CD4-positive, alpha-beta T cell (primary cell): ENCODE data around the gene TBL2. TPM values are rescaled to one million over a fixed set of nuclear protein-coding genes. Genes with fewer than 3 reads are reported as not detected.

Source experiments
- ATAC-seq: fragments of 200-7000 bp; cut with Tn5 transposase; one replicate; pipeline ENCODE4 v1.10.0; 2022; ENCODE audit warnings: mild to moderate bottlenecking; ENCODE audit not compliant: poor library complexity
- CTCF ChIA-PET: fragments of 350-600 bp; sonication (Branson Sonifier 250); formaldehyde crosslinking; loops from one replicate; lab custom pipeline; 2021; ENCODE audit warnings: antibody characterized with exemption, inconsistent platforms; lab: Charles Lee
- POLR2A ChIA-PET: fragments of 350-600 bp; sonication (Branson Sonifier 250); formaldehyde crosslinking; loops from one replicate; lab custom pipeline; 2021; ENCODE audit warnings: antibody characterized with exemption, inconsistent platforms; lab: Charles Lee
- DNase-seq, 14 experiments: peaks; one replicate each; pipeline ENCODE4 v3.0.0-alpha.2; 2013 to 2020; ENCODE audit warnings: mixed read lengths in 2 of 14
- H3K27ac ChIP-seq, 2 donors: one replicate each; pipeline versions ENCODE4 v1.5.1 to v1.7.0; 2013; ENCODE audit warnings: low read length in 2 of 2, low read depth in 1 of 2, mild to moderate bottlenecking in 1 of 2
- H3K27me3 ChIP-seq, 2 experiments: 1 replicate in 1 of 2; 2 replicates in 1 of 2; pipeline versions ENCODE4 v1.6.1 to v1.7.0; 2013; ENCODE audit warnings: low read length in 2 of 2, control low read depth in 1 of 2, mild to moderate bottlenecking in 1 of 2, moderate library complexity in 1 of 2; ENCODE audit not compliant: insufficient read depth in 2 of 2, control insufficient read depth in 1 of 2
- H3K36me3 ChIP-seq: one replicate; pipeline ENCODE4 v1.6.1; 2013; ENCODE audit warnings: low read length, control low read depth; ENCODE audit not compliant: insufficient read depth
- H3K4me1 ChIP-seq: one replicate; pipeline ENCODE4 v1.6.1; 2013; ENCODE audit warnings: low read length, control low read depth; ENCODE audit not compliant: insufficient read depth
- H3K4me3 ChIP-seq: one replicate; pipeline ENCODE4 v1.5.1; 2013; ENCODE audit warnings: mild to moderate bottlenecking, low read length, moderate library complexity
- H3K9me3 ChIP-seq, 2 experiments: 1 replicate in 1 of 2; 2 replicates in 1 of 2; pipeline versions ENCODE4 v1.6.1 to v1.7.0; 2013; ENCODE audit warnings: low read length in 2 of 2, mild to moderate bottlenecking in 2 of 2, control low read depth in 1 of 2, moderate library complexity in 1 of 2; ENCODE audit not compliant: control insufficient read depth in 1 of 2, insufficient read depth in 1 of 2
- H3K27ac Mint-ChIP-seq: one replicate; pipeline ENCODE4 v1.8.0; 2020; ENCODE audit warnings: mixed read lengths
- H3K27me3 Mint-ChIP-seq: one replicate; pipeline ENCODE4 v1.8.0; 2021; ENCODE audit warnings: mixed read lengths
- H3K36me3 Mint-ChIP-seq: one replicate; pipeline ENCODE4 v1.8.0; 2021; ENCODE audit warnings: low read depth, mixed read lengths
- H3K4me1 Mint-ChIP-seq: one replicate; pipeline ENCODE4 v1.8.0; 2021; ENCODE audit warnings: low read depth, mixed read lengths
- H3K4me3 Mint-ChIP-seq: one replicate; pipeline ENCODE4 v1.8.0; 2020; ENCODE audit warnings: mild to moderate bottlenecking, mixed read lengths
- H3K9me3 Mint-ChIP-seq: one replicate; pipeline ENCODE4 v1.8.0; 2020; ENCODE audit warnings: mixed read lengths
- CTCF ChIP-seq: fragments of 200-600 bp; IDR thresholded peaks from one replicate; pipeline ENCODE4 v1.8.0; 2022; ENCODE audit warnings: antibody characterized with exemption, mild to moderate bottlenecking
- intact Hi-C, 2 experiments: fragments of 100-400 bp; cut with DNase I in 1 of 2; cut with micrococcal nuclease in 1 of 2; formaldehyde crosslinking; loops; one replicate each; pipeline versions ENCODE4 v1.15.1 to v1.9.0; 2023 to 2025; cut with DNase I, micrococcal nuclease
- total RNA-seq, 174 experiments: library from RNA in 2 of 174; stranded (reverse) in 2 of 174; gene quantifications; one replicate each; pipeline ENCODE4 v1.2.3 and lab custom pipeline; 2021 to 2026

Gene TBL2
- total RNA-seq, 2 experiments from 2014 or later, result 25.2 to 27.2 TPM

DNA sequence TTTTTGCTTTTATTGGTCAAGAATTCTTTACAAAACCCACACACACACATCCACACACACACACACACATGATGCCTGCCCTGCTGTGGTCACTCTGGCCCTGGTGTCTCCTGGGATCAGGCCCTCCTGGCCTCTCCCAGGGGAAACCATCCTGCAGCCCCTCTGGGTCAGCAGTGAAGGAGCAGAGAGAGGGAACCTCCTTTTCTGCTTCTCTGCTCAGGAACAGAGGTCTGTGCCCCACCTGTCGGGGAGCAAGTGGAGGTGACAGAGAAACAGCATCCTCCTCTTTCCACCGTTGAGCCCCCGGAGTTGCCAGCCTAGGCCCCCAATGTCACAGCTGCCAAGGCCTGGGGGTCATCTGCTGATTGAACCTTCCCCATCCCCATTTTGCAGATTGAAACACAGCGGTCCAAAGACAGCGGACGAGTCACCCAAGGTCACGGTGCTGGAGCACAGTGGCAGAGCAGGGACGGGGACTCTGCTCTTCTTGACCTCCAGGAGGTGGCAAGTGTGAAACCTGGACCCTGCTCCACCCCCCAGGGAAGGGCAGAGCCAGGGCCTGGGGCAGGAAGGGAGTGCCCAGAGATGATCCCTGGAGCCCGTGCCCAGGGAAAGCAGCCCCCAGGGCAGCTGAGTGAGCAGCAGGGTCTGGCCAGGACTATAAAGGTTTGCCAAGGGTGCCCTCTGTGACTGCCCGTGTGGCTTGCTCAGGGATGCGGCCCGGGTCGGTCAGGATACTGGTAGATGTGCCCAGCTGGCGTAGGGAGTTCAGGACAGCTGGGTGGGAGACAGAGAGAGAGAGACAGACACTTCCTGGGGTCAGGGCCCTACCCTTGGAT lies 15.0 kb upstream of the TBL2 start:
- Mint-ChIP-seq H3K9me3 (no peaks in the 10 kb centered on the region), H3K27me3 (peaks cover 16% of the 10 kb centered on the region), H3K4me1 (no peaks in the 10 kb centered on the region), H3K4me3 (no peak overlapping the region), H3K36me3 (no peaks in the 10 kb centered on the region), H3K27ac (no peak overlapping the region)
- H3K4me3 ChIP-seq, result no peak overlapping the region
- intact Hi-C loops, result no loop called here
- ChIA-PET CTCF (no interaction called here), POLR2A (no interaction called here)
- ATAC-seq, result no peak
- no peaks in the 10 kb centered on the region for H3K4me1 ChIP-seq
- no peak for TF ChIP-seq CTCF
- H3K27me3 ChIP-seq, result peaks cover 0 to 4% of the 10 kb centered on the region in 2 experiments
- no peak for DNase-seq
- no peaks in the 10 kb centered on the region for H3K36me3 ChIP-seq
- H3K9me3 ChIP-seq, result no peaks in the 10 kb centered on the region
- no peak overlapping the region for H3K27ac ChIP-seq

DNA sequence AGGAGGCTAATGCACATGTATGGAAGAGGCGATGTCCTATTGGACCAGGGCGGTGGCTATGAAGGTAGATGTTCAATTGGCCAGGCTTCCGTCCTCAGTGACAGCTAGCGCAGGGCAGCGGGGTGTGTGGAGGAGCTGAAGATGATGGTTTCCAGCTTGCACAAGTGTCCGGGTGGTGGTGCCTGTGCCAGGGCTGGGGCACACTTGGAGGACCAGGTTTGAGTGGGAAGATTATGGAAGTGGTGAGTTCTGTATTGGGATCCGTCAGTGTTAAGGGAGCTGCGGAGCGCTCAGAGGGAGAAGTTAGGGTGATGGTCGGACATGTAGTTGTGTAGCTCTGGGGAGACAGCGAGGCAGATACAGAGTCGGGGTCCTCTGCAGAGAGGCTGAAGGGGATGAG lies 8.5 kb upstream of the TBL2 start:
- H3K4me1 Mint-ChIP-seq, result peaks cover 5% of the 10 kb centered on the region
- H3K9me3 Mint-ChIP-seq, result no peaks in the 10 kb centered on the region
- no peak overlapping the region for H3K27ac Mint-ChIP-seq
- no peak overlapping the region for H3K4me3 Mint-ChIP-seq
- H3K9me3 ChIP-seq, result no peaks in the 10 kb centered on the region
- no peaks in the 10 kb centered on the region for H3K27me3 ChIP-seq
- H3K27me3 Mint-ChIP-seq, result no peaks in the 10 kb centered on the region
- H3K36me3 ChIP-seq, result no peaks in the 10 kb centered on the region
- no peak overlapping the region for H3K27ac ChIP-seq
- TF ChIP-seq CTCF, result no peak
- no peak for ATAC-seq
- CTCF ChIA-PET, result interaction anchor here (1.0 kb wide), 1 partner anchor 8 kb away, joined by 3 read pairs; the partner anchor contains the start of gene TBL2
- H3K4me1 ChIP-seq, result peaks cover 4% of the 10 kb centered on the region
- no peak for DNase-seq
- H3K4me3 ChIP-seq, result no peak overlapping the region
- H3K36me3 Mint-ChIP-seq, result no peaks in the 10 kb centered on the region
- intact Hi-C loops, result no loop called here
- POLR2A ChIA-PET, result interaction anchor here (1.0 to 1.2 kb wide), 2 partner anchors 9 to 21 kb away, joined by 3 to 4 read pairs; partner anchors contain the start of gene TBL2

- peaks cover 4% of the 10 kb centered on the region for H3K4me1 ChIP-seq
- DNase-seq (no peak), ATAC-seq (no peak)
- no peak for TF ChIP-seq CTCF
- H3K4me3 ChIP-seq, result no peak overlapping the region
- ChIA-PET CTCF (interaction anchor here (1.1 kb wide), 1 partner anchor 140 kb away, joined by 6 read pairs; no protein-coding TSS in a partner anchor), POLR2A (interaction anchor here (0.8 kb wide), 1 partner anchor 28 kb away, joined by 3 read pairs; no protein-coding TSS in a partner anchor)
- Mint-ChIP-seq H3K9me3 (no peaks in the 10 kb centered on the region), H3K27me3 (no peaks in the 10 kb centered on the region), H3K4me3 (no peak overlapping the region), H3K36me3 (no peaks in the 10 kb centered on the region), H3K27ac (no peak overlapping the region), H3K4me1 (peaks cover 5% of the 10 kb centered on the region)
- no peaks in the 10 kb centered on the region for H3K27me3 ChIP-seq
- intact Hi-C loops, result no loop called here
- no peaks in the 10 kb centered on the region for H3K36me3 ChIP-seq
- no peak overlapping the region for H3K27ac ChIP-seq
- H3K9me3 ChIP-seq, result no peaks in the 10 kb centered on the region
Observed at GRCh38 chr7:73585196-73585595, 6.8 kb upstream of the TBL2 start.
